Central memory CD4-positive, alpha-beta T cell (primary cell): Measurements from ENCODE around the gene LRRC4C.

Source experiments
- DNase-seq: peaks from one replicate; pipeline ENCODE4 v3.0.0; 2022

The LRRC4C gene

GRCh38 chr11:41320653-41321052 is 138.8 kb downstream of the LRRC4C start:
- DNase-seq: no peak

GRCh38 chr11:41320238-41320637 is 139.2 kb downstream of the LRRC4C start:
- DNase-seq: no peak

- no peak for DNase-seq
Measured at GRCh38 chr11:41319434-41319833, 140.0 kb downstream of the LRRC4C start.

GRCh38 chr11:41316751-41317150 is 142.7 kb downstream of the LRRC4C start:
- no peak for DNase-seq

- DNase-seq: no peak
Measured at GRCh38 chr11:41313226-41313625, 146.2 kb downstream of the LRRC4C start.

GRCh38 chr11:41309716-41310115 is 149.7 kb downstream of the LRRC4C start:
- DNase-seq: no peak

GRCh38 chr11:41309111-41309522 is 150.3 kb downstream of the LRRC4C start:
- DNase-seq: no peak

- DNase-seq: no peak
Measured at GRCh38 chr11:41308286-41308685, 151.2 kb downstream of the LRRC4C start.

- DNase-seq: no peak
Measured at GRCh38 chr11:41307296-41308080, 152.0 kb downstream of the LRRC4C start.

GRCh38 chr11:41306431-41306830 is 153.0 kb downstream of the LRRC4C start:
- DNase-seq: no peak

- DNase-seq: no peak
Measured at GRCh38 chr11:41301023-41301422, 158.4 kb downstream of the LRRC4C start.

- DNase-seq: no peak
Measured at GRCh38 chr11:41289408-41289807, 170.0 kb downstream of the LRRC4C start.

GRCh38 chr11:41286751-41287150 is 172.7 kb downstream of the LRRC4C start:
- no peak for DNase-seq

- DNase-seq: no peak
Measured at GRCh38 chr11:41284354-41284753, 175.1 kb downstream of the LRRC4C start.

GRCh38 chr11:41283191-41283930 is 176.1 kb downstream of the LRRC4C start:
- DNase-seq: no peak

GRCh38 chr11:41282395-41282794 is 177.1 kb downstream of the LRRC4C start:
- DNase-seq: no peak

- DNase-seq: no peak
Measured at GRCh38 chr11:41281131-41281742, 178.2 kb downstream of the LRRC4C start.

- no peak for DNase-seq
Measured at GRCh38 chr11:41274831-41275230, 184.6 kb downstream of the LRRC4C start.

GRCh38 chr11:41273908-41274307 is 185.5 kb downstream of the LRRC4C start:
- no peak for DNase-seq

- DNase-seq: no peak
Measured at GRCh38 chr11:41267451-41267850, 192.0 kb downstream of the LRRC4C start.

- no peak for DNase-seq
Measured at GRCh38 chr11:41256041-41256440, 203.4 kb downstream of the LRRC4C start.

- DNase-seq: no peak
Measured at GRCh38 chr11:41254966-41255365, 204.5 kb downstream of the LRRC4C start.

GRCh38 chr11:41250408-41250935 is 209.0 kb downstream of the LRRC4C start:
- no peak for DNase-seq

- DNase-seq: no peak
Measured at GRCh38 chr11:41247621-41248020, 211.8 kb downstream of the LRRC4C start.
